ENCODE data around the gene TMEM219.
"Not testable (repeated sequence)": the region's sequence is repeated elsewhere in the genome, so short reads cannot be mapped to it uniquely, and the experiment has no call there.

The TMEM219 gene

GRCh38 chr16:29996766-29997250, 34.9 kb downstream of the TMEM219 start:
- no peak for DNase-seq

GRCh38 chr16:29999605-30000004, 37.7 kb downstream of the TMEM219 start:
- no peak for DNase-seq

- no peak for DNase-seq
Observed at GRCh38 chr16:30000735-30001631, 39.1 kb downstream of the TMEM219 start.

GRCh38 chr16:30002614-30003346, 40.9 kb downstream of the TMEM219 start:
- no peak for DNase-seq

- no peak for DNase-seq
Observed at GRCh38 chr16:30003670-30004423, 42.0 kb downstream of the TMEM219 start.

- DNase-seq, result no peak
Observed at GRCh38 chr16:30004424-30004776, 42.5 kb downstream of the TMEM219 start.

GRCh38 chr16:30004811-30005242, 42.9 kb downstream of the TMEM219 start:
- DNase-seq, result no peak

GRCh38 chr16:30005341-30006094, 43.6 kb downstream of the TMEM219 start:
- DNase-seq, result peak; percentile 59

GRCh38 chr16:30006095-30006473, 44.2 kb downstream of the TMEM219 start:
- DNase-seq, result no peak

- no peak for DNase-seq
Observed at GRCh38 chr16:30006659-30007377, 44.9 kb downstream of the TMEM219 start.

GRCh38 chr16:30007378-30007895, 45.6 kb downstream of the TMEM219 start:
- no peak for DNase-seq

GRCh38 chr16:30009085-30009862, 47.4 kb downstream of the TMEM219 start:
- no peak for DNase-seq

GRCh38 chr16:30009990-30010843, 48.3 kb downstream of the TMEM219 start:
- DNase-seq, result no peak

- peak; percentile 24 for DNase-seq
Observed at GRCh38 chr16:30010844-30011713, 49.2 kb downstream of the TMEM219 start, which contains the start of gene DOC2A. Gene DOC2A, minus strand, starts transcription at chr16:30011027. Its CDS starts 805 bp downstream, at chr16:30010222.

GRCh38 chr16:30011714-30012504, 50.0 kb downstream of the TMEM219 start:
- no peak for DNase-seq

GRCh38 chr16:30012598-30012997, 50.7 kb downstream of the TMEM219 start:
- DNase-seq, result not testable (repeated sequence)

GRCh38 chr16:30015450-30015849, 53.6 kb downstream of the TMEM219 start:
- DNase-seq, result not testable (repeated sequence)

Measured in CD4-positive, alpha-beta T cell treated with Interleukin-17A for 1 hour (primary cell).